ENCODE results near the gene NUBPL.
A peak's percentile ranks its signal among the peaks of the same experiment; 100 is the strongest.

The NUBPL gene, protein sequence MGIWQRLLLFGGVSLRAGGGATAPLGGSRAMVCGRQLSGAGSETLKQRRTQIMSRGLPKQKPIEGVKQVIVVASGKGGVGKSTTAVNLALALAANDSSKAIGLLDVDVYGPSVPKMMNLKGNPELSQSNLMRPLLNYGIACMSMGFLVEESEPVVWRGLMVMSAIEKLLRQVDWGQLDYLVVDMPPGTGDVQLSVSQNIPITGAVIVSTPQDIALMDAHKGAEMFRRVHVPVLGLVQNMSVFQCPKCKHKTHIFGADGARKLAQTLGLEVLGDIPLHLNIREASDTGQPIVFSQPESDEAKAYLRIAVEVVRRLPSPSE
- total RNA-seq: 5.0 to 9.3 reads per million in 2 donors

DNA sequence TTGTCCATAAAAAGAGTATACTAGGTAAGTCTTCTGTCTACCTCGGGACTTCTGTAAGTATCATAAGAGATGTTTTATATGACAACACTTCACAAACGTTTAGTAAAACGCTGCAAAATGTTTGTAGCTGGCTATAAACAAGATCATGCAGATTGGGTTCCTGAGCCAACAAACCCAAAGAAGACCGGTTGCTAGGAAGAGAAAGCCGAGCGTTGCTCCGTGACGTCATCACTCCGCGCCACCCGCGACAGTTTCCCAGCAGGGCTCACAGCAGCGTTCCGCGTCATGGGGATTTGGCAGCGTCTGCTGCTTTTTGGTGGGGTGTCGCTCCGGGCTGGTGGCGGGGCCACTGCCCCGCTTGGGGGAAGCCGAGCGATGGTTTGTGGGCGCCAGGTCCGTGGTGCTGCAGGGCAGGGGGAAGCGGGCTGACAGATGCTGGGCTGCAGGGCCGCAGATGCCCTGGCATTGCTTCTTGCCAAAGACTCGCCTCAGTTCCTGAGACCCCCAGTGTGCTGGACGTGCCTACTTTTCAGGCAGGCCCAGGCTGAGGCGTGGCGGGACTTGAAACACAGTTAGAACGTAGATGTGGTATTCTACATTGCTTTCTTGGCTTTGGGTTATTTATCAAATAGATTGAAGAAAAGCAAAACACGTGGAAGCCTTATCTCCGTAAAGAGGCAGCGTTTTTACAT lies at the start of gene NUBPL:
Gene NUBPL (plus strand): TSS at position 250 of the 692 bp plus-strand sequence. CDS start 36 bp downstream, at position 286.
- DNase-seq: peak; percentile 95 to 97 (median 96)

GRCh38 chr14:31527087-31527486 lies 34.1 kb upstream of the NUBPL start:
- DNase-seq: no peak

- no peak for DNase-seq
These were observed 33.7 kb upstream of the NUBPL start for GRCh38 chr14:31527546-31527945.

- DNase-seq: no peak
These were observed 32.2 kb upstream of the NUBPL start for GRCh38 chr14:31529053-31529452.

GRCh38 chr14:31530136-31530535 lies 31.1 kb upstream of the NUBPL start:
- DNase-seq: peak in 1 of 5 experiments; percentile 41

DNA sequence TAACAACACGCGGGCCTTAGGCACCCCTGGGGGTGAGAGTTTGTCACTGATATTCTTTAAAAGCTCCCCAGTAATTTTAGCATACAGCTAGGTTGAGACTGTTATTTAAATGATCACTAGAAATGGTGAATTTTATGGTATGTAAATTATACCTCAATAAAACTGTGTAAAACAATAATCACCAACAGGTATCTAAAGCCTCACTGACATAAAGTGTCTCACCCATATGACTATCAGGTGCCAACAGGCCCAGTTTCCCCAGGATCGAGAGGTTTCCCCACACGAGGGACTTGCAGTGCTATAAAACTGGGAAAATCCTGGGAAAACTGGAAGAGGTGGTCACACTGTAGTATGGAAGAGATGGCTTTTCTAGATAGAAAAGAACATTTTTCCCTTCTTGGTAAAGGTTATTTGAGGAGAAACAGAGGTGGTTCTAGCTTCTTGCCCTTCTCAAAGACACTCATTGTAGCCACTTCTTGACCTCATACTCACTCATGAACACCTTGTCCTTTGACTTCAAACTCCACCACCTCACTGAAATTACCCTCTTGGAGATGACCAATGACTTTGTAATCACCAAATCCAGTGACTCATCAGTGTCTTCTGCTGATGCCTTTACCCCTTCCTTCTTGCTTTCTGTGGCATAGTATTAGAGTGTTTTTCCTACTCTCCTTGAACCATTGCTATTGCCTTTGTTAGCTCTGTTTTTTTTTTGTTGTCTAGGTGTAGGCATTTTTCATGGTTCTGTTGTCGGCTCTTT lies 24.8 kb upstream of the NUBPL start:
- no peak for DNase-seq

- no peak for DNase-seq
These were observed 19.5 kb upstream of the NUBPL start for GRCh38 chr14:31541702-31542101.

GRCh38 chr14:31543969-31544799 lies 17.0 kb upstream of the NUBPL start:
- no peak for DNase-seq

- DNase-seq: no peak
These were observed 16.4 kb upstream of the NUBPL start for GRCh38 chr14:31544816-31545215.

DNA sequence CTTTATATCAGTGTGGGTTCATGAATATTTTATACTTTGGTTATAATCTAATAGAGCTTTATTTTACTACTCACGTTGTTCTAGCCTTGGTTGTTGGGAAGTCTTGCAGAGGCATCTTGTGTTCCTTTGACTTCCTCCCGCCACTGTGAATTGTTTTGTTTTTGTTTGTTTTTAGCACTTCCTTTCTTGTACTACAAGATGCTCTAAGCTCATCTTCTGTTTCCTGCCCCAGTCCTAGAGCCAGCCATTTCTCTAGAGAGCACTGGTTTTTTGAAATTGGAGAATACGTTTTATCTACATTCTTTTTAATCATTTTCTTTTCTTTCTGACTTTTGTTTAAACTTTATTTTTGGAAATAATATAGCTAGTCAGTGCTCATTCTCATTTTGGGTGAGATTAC lies 15.9 kb upstream of the NUBPL start:
- no peak for DNase-seq

GRCh38 chr14:31549817-31550216 lies 11.4 kb upstream of the NUBPL start:
- no peak for DNase-seq

DNA sequence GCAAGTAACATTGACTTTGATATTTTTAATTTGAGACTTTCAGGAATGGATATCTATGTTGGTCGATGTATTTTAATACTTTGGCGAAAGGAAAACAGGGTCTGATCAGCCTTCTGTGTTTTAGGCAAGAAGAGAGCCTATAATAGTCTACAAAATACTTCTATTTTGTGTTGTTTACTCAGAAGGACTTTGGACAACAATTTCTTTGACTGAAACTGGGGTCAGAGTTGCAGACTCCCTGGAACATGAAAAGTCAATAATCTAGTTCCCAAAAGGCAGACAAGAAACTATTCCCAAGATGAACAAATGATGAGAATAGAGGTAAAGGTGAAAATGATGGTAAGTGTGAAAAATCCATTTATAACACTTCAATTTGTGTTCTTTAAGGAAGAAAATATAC lies 10.6 kb upstream of the NUBPL start:
- no peak for DNase-seq

- no peak for DNase-seq
These were observed 5.0 kb upstream of the NUBPL start for GRCh38 chr14:31556191-31556590.

- peak in 1 of 5 experiments; percentile 3 for DNase-seq
These were observed 1.3 kb upstream of the NUBPL start for GRCh38 chr14:31559939-31560338.

DNA sequence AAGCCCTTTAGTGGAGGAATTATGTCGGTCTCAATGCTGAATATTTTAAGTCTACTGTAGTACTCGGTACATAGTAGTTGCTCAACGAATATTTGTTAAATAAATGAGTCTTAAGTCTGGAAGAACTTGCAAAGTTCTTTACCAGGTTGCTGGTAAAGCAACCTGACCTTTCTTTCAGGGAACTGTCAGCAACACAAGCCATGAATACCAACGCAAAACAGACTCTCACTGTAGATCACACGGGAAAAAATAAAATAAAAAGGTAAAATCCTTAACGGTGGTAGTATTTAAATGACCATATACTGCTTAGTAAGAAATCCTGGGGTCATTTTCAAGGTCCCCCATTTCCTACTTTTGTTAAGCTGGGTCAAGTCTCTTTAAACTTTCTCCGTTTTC lies 447 bp upstream of the NUBPL start:
- no peak for DNase-seq

DNA sequence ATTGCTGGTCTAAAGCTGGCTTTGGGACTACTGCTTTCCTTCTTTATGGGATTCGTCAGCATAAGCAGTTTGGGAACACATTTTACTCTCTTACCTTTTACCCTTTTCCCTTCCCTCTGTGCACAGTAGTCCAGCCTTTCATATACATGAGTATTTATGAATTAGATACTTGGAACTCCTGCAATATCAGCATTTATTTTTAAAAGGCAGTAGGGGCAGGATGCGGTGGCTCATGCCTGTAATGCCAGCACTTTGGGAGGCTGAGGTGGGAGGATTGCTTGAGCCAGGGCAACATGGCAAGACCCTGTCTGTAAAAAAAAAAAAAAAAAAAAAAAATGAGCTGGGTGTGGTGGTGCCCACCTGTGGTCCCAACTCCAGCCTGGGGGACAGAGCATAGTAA lies 3.0 kb downstream of the NUBPL start:
- no peak for DNase-seq

- no peak for DNase-seq
These were observed 5.3 kb downstream of the NUBPL start for GRCh38 chr14:31566456-31566855.

DNA sequence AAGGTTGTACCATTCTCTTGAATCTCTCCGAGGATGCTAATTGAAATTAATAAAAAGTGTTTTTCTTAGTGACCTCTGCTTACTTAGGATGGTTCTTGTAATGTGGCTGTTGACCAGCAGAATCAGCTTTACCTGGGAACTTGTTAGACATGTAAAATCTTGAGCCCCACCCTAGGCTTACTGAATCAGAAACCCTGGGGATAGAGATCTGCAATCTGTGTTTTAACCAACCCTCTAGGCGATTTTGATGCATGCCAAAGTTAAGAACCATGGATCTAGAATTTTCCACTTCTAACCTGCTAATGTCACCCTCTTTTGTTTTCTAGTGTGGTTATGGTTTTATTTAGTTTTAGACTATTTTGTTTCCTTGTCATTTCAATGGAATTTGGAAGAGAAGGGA lies 6.5 kb downstream of the NUBPL start:
- DNase-seq: no peak

DNA sequence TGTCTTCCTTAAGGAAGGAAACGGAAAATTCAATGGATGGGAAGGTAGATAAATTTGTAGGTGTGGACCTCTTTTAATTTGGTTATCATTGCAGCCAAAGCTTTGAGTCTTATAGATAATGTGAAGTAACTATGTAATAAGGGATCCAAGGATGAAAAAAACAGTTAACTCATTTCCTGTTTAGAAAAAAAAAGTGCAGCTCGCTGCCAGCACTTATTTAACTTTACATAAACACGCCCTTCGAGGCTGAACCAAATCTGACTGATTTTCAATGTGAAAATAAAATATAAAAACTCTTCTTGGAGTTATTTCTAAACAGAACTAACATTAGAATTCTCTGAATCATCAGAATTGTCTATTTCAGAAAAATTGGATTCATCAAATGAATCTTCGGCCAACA lies 7.0 kb downstream of the NUBPL start:
- no peak for DNase-seq

DNA sequence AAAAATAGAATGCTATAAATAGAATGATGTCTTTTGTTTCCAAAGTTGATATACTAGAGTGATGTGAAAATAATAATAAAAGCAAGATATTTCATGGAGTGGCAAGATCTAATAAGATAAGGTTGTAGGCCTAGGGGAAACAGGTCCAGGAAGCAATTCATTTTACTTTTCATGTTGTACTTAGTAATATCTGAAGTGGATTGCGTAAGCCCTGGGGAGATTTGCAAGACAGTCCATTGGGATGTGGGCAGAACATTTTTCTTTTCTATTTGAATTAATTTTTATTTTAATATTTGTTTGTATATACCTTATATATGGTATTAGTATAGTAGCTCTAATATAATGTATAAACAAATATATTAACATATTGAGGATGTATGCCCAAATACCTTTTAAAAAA lies 7.5 kb downstream of the NUBPL start:
- no peak for DNase-seq

DNA sequence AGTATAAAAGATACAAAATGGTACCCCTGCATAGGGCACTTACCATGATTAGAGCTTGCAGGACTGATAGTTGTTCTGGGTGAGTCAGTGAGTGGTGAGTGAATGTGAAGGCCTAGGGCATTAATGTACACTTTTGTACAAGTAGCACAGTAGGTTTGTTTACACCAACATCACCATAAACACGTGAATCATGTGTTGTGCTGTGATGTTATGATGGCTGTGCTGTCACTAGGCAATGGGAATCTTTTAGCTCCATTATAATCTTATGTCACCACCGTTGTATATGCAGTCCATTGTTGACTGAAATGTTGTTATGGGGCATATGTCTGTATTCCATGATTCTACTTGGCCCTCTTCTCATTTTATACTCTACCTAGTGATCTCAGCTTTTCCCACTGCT lies 11.8 kb downstream of the NUBPL start:
- DNase-seq: no peak

DNA sequence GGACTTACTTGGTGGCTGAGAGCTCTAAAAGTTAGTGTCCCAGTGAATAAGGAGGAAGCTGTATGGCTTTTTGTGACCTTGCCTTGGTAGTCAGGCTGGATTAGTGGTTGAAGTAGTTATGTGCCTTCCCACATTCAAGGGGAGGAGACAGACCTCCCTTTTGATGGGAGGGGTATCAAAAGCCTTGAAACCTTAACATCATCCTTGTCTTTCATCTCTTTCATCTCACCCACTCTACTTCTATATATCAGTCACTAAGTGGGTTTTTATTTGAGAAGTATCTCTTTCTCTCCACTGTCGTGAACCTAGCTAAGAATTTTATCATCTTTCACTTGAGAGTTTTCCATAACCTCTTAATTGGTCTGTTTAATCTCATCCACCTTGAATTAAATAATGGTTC lies 15.7 kb downstream of the NUBPL start:
- no peak for DNase-seq

GRCh38 chr14:31578266-31578665 lies 17.1 kb downstream of the NUBPL start:
- no peak for DNase-seq

Measured in T-helper 2 cell (primary cell).